Mesenchymal stem cell (in vitro differentiated cells and primary cell): Measurements from ENCODE around the gene ARHGAP5.

ENCODE experiments used
- DNase-seq: peaks from one replicate; pipeline ENCODE4 v3.0.0-alpha.2; 2013
- H2AFZ ChIP-seq: one replicate; pipeline ENCODE4 v1.6.1; 2013; ENCODE audit warnings: low read depth, mild to moderate bottlenecking, control low read depth, inconsistent platforms, low read length, moderate library complexity
- H2AK5ac ChIP-seq: 2 replicates; pipeline ENCODE4 v1.6.1; 2013; ENCODE audit warnings: low read length, moderate library complexity, mild to moderate bottlenecking, inconsistent platforms; ENCODE audit not compliant: severe bottlenecking
- H2BK120ac ChIP-seq: one replicate; pipeline ENCODE4 v1.6.1; 2013; ENCODE audit warnings: low read depth, mild to moderate bottlenecking, inconsistent platforms, low read length, moderate library complexity
- H2BK12ac ChIP-seq, 2 experiments: one replicate each; pipeline ENCODE4 v1.6.1; 2013; ENCODE audit warnings: inconsistent platforms in 2 of 2, low read length in 2 of 2, mild to moderate bottlenecking in 2 of 2, moderate library complexity in 2 of 2, control low read depth in 1 of 2
- H2BK15ac ChIP-seq: one replicate; pipeline ENCODE4 v1.6.1; 2013; ENCODE audit warnings: mild to moderate bottlenecking, low read depth, inconsistent platforms; ENCODE audit not compliant: poor library complexity, severe bottlenecking
- H2BK5ac ChIP-seq: 2 replicates; pipeline ENCODE4 v1.6.1; 2013; ENCODE audit warnings: low read depth, mild to moderate bottlenecking, low read length, control low read depth, inconsistent platforms; ENCODE audit not compliant: poor library complexity, severe bottlenecking
- H3K14ac ChIP-seq, 2 experiments: one replicate each; pipeline ENCODE4 v1.6.1; 2013; ENCODE audit warnings: inconsistent platforms in 2 of 2, low read length in 2 of 2, control low read depth in 1 of 2, mild to moderate bottlenecking in 1 of 2, moderate library complexity in 1 of 2
- H3K18ac ChIP-seq, 2 experiments: one replicate each; pipeline ENCODE4 v1.6.1; 2013; ENCODE audit warnings: inconsistent platforms in 2 of 2, low read length in 2 of 2, control low read depth in 1 of 2, low read depth in 1 of 2, mild to moderate bottlenecking in 1 of 2
- H3K23ac ChIP-seq, 2 experiments: one replicate each; pipeline ENCODE4 v1.6.1; 2013; ENCODE audit warnings: inconsistent platforms in 2 of 2, low read length in 2 of 2, mild to moderate bottlenecking in 2 of 2, moderate library complexity in 2 of 2, control low read depth in 1 of 2
- H3K27ac ChIP-seq: 2 replicates; pipeline ENCODE4 v1.5.1; 2013; ENCODE audit warnings: mild to moderate bottlenecking, moderate library complexity, low read length, control low read depth, inconsistent platforms; ENCODE audit not compliant: poor library complexity, severe bottlenecking
- H3K27me3 ChIP-seq, 2 experiments: 2 replicates each; pipeline versions ENCODE4 v1.6.1 to v1.7.0; 2013; ENCODE audit warnings: low read length in 2 of 2, mild to moderate bottlenecking in 2 of 2, moderate library complexity in 2 of 2, control low read depth in 1 of 2, inconsistent platforms in 1 of 2; ENCODE audit not compliant: control insufficient read depth in 1 of 2, insufficient read depth in 1 of 2
- H3K36me3 ChIP-seq, 2 experiments: 2 replicates each; pipeline versions ENCODE4 v1.6.1 to v1.7.0; 2013; ENCODE audit warnings: low read length in 2 of 2, control low read depth in 1 of 2, inconsistent platforms in 1 of 2, low read depth in 1 of 2, mild to moderate bottlenecking in 1 of 2; ENCODE audit not compliant: insufficient read depth in 2 of 2, control insufficient read depth in 1 of 2
- H3K4ac ChIP-seq, 2 experiments: one replicate each; pipeline ENCODE4 v1.6.1; 2013; ENCODE audit warnings: inconsistent platforms in 2 of 2, low read length in 2 of 2, mild to moderate bottlenecking in 2 of 2, moderate library complexity in 2 of 2, control low read depth in 1 of 2, low read depth in 1 of 2
- H3K4me1 ChIP-seq: 2 replicates; pipeline ENCODE4 v1.6.1; 2013; ENCODE audit warnings: low read depth, low read length, control low read depth; ENCODE audit not compliant: control insufficient read depth, insufficient read depth
- H3K4me2 ChIP-seq: 2 replicates; pipeline ENCODE4 v1.6.1; 2013; ENCODE audit warnings: low read length, mild to moderate bottlenecking, inconsistent platforms; ENCODE audit not compliant: poor library complexity, severe bottlenecking
- H3K4me3 ChIP-seq, 2 experiments: 2 replicates each; pipeline versions ENCODE4 v1.5.1 to v1.7.0; 2013; ENCODE audit warnings: low read length in 2 of 2, mild to moderate bottlenecking in 2 of 2, control low read depth in 1 of 2, low read depth in 1 of 2; ENCODE audit not compliant: insufficient read depth in 1 of 2
- H3K79me1 ChIP-seq: replicated peaks from 2 replicates; pipeline ENCODE4 v1.6.1; 2013; ENCODE audit warnings: mild to moderate bottlenecking, control low read depth, low read length, inconsistent platforms; ENCODE audit not compliant: poor library complexity, severe bottlenecking
- H3K9ac ChIP-seq: 2 replicates; pipeline ENCODE4 v1.7.0; 2013; ENCODE audit warnings: mild to moderate bottlenecking, low read length, moderate library complexity
- H3K9me3 ChIP-seq: 2 replicates; pipeline ENCODE4 v1.7.0; 2013; ENCODE audit warnings: mild to moderate bottlenecking, low read length; ENCODE audit not compliant: control insufficient read depth
- H4K8ac ChIP-seq: one replicate; pipeline ENCODE4 v1.6.1; 2013; ENCODE audit warnings: inconsistent platforms, mild to moderate bottlenecking, low read length, moderate library complexity
- H4K91ac ChIP-seq: one replicate; pipeline ENCODE4 v1.6.1; 2013; ENCODE audit warnings: mild to moderate bottlenecking, low read length, inconsistent platforms
- WGBS: methylation state at CpG from one replicate; pipeline ENCODE4 v1.1.7; 2013; ENCODE audit warnings: mixed read lengths; 5-methylcytosine and 5-hydroxymethylcytosine counted together

Gene ARHGAP5

GRCh38 chr14:32100175-32100574, 23.1 kb downstream of the ARHGAP5 start:
- WGBS: 100% methylated on average over 3 of the region's 5 CpGs
- Histone ChIP-seq H2BK12ac (no peak overlapping the region), H3K27ac (no peak overlapping the region)

GRCh38 chr14:32102152-32102787, 25.2 kb downstream of the ARHGAP5 start:
- H2AFZ ChIP-seq: no peak overlapping the region
- peaks cover 3% of the 10 kb centered on the region for H3K79me1 ChIP-seq
- no peak overlapping the region for H4K91ac ChIP-seq
- H3K23ac ChIP-seq: no peak overlapping the region
- H3K4me3 ChIP-seq: no peak overlapping the region
- peaks cover 2% of the 10 kb centered on the region for H3K4me1 ChIP-seq
- no peaks in the 10 kb centered on the region for H3K27me3 ChIP-seq
- H3K27ac ChIP-seq: no peak overlapping the region
- no peak for DNase-seq
- H3K9me3 ChIP-seq: no peaks in the 10 kb centered on the region
- no peak overlapping the region for H3K9ac ChIP-seq
- H3K4ac ChIP-seq: no peak overlapping the region
- no peak overlapping the region for H2BK15ac ChIP-seq
- no peak overlapping the region for H2BK120ac ChIP-seq
- no peak overlapping the region for H2BK12ac ChIP-seq
- no peak overlapping the region for H2BK5ac ChIP-seq
- no peak overlapping the region for H3K14ac ChIP-seq
- H3K4me2 ChIP-seq: no peak overlapping the region
- 89% methylated on average over 3 of the region's 3 CpGs for WGBS
- H3K18ac ChIP-seq: no peak overlapping the region
- no peak overlapping the region for H2AK5ac ChIP-seq
- H4K8ac ChIP-seq: no peak overlapping the region
- H3K36me3 ChIP-seq: peaks cover 3 to 47% of the 10 kb centered on the region in 2 experiments

More at GRCh38 chr14:32100175-32100574, 23.1 kb downstream of the ARHGAP5 start:
- Histone ChIP-seq H3K79me1 (peaks cover 3% of the 10 kb centered on the region), H2BK120ac (no peak overlapping the region), H3K27me3 (no peaks in the 10 kb centered on the region), H3K4ac (no peak overlapping the region), H3K4me1 (peaks cover 2% of the 10 kb centered on the region), H3K4me3 (no peak overlapping the region), H3K4me2 (no peak overlapping the region), H3K9ac (no peak overlapping the region), H2AFZ (no peak overlapping the region), H2BK5ac (no peak overlapping the region), H3K23ac (no peak overlapping the region), H4K91ac (no peak overlapping the region), H2AK5ac (no peak overlapping the region), H3K18ac (no peak overlapping the region), H3K9me3 (no peaks in the 10 kb centered on the region), H3K36me3 (peaks cover 3 to 49% of the 10 kb centered on the region in 2 experiments), H3K14ac (no peak overlapping the region), H4K8ac (no peak overlapping the region), H2BK15ac (no peak overlapping the region)
- DNase-seq: no peak

GRCh38 chr14:32102968-32103367, 25.9 kb downstream of the ARHGAP5 start:
- no peak overlapping the region for H3K9ac ChIP-seq
- peaks cover 3 to 42% of the 10 kb centered on the region in 2 experiments for H3K36me3 ChIP-seq
- H3K23ac ChIP-seq: no peak overlapping the region
- H2AFZ ChIP-seq: no peak overlapping the region
- no peak overlapping the region for H2BK5ac ChIP-seq
- H3K4me1 ChIP-seq: peaks cover 2% of the 10 kb centered on the region
- no peak overlapping the region for H4K8ac ChIP-seq
- no peak overlapping the region for H3K4me3 ChIP-seq
- DNase-seq: no peak
- H2BK12ac ChIP-seq: no peak overlapping the region
- no peak overlapping the region for H2BK15ac ChIP-seq
- H3K79me1 ChIP-seq: peaks cover 4% of the 10 kb centered on the region
- H4K91ac ChIP-seq: no peak overlapping the region
- H3K4me2 ChIP-seq: no peak overlapping the region
- no peak overlapping the region for H2BK120ac ChIP-seq
- no peaks in the 10 kb centered on the region for H3K27me3 ChIP-seq
- no peak overlapping the region for H2AK5ac ChIP-seq
- no peaks in the 10 kb centered on the region for H3K9me3 ChIP-seq
- no peak overlapping the region for H3K14ac ChIP-seq
- H3K4ac ChIP-seq: no peak overlapping the region
- no peak overlapping the region for H3K27ac ChIP-seq
- no peak overlapping the region for H3K18ac ChIP-seq

GRCh38 chr14:32104308-32104707, 27.2 kb downstream of the ARHGAP5 start:
- H3K4me3 ChIP-seq: no peak overlapping the region
- no peak overlapping the region for H2BK5ac ChIP-seq
- H3K18ac ChIP-seq: no peak overlapping the region
- no peak overlapping the region for H3K14ac ChIP-seq
- no peaks in the 10 kb centered on the region for H3K27me3 ChIP-seq
- DNase-seq: no peak
- H3K9ac ChIP-seq: no peak overlapping the region
- H2AK5ac ChIP-seq: no peak overlapping the region
- H3K4me1 ChIP-seq: peaks cover 2% of the 10 kb centered on the region
- no peak overlapping the region for H4K8ac ChIP-seq
- no peak overlapping the region for H2BK120ac ChIP-seq
- H3K4ac ChIP-seq: no peak overlapping the region
- no peak overlapping the region for H4K91ac ChIP-seq
- H3K27ac ChIP-seq: no peak overlapping the region
- H3K23ac ChIP-seq: no peak overlapping the region
- no peak overlapping the region for H2AFZ ChIP-seq
- H2BK12ac ChIP-seq: no peak overlapping the region
- WGBS: 85% methylated on average over 1 of the region's 1 CpG
- peaks cover 3 to 30% of the 10 kb centered on the region in 2 experiments for H3K36me3 ChIP-seq
- no peak overlapping the region for H2BK15ac ChIP-seq
- H3K9me3 ChIP-seq: no peaks in the 10 kb centered on the region
- peaks cover 5% of the 10 kb centered on the region for H3K79me1 ChIP-seq
- H3K4me2 ChIP-seq: no peak overlapping the region
